Kasumi-1 (cell line): ENCODE data around the gene AMIGO1.

Source experiments
- DNase-seq, 2 experiments: peaks; one replicate each; lab custom pipeline; 2025; lab: John Stamatoyannopoulos, UW

AMIGO1 gene

DNA sequence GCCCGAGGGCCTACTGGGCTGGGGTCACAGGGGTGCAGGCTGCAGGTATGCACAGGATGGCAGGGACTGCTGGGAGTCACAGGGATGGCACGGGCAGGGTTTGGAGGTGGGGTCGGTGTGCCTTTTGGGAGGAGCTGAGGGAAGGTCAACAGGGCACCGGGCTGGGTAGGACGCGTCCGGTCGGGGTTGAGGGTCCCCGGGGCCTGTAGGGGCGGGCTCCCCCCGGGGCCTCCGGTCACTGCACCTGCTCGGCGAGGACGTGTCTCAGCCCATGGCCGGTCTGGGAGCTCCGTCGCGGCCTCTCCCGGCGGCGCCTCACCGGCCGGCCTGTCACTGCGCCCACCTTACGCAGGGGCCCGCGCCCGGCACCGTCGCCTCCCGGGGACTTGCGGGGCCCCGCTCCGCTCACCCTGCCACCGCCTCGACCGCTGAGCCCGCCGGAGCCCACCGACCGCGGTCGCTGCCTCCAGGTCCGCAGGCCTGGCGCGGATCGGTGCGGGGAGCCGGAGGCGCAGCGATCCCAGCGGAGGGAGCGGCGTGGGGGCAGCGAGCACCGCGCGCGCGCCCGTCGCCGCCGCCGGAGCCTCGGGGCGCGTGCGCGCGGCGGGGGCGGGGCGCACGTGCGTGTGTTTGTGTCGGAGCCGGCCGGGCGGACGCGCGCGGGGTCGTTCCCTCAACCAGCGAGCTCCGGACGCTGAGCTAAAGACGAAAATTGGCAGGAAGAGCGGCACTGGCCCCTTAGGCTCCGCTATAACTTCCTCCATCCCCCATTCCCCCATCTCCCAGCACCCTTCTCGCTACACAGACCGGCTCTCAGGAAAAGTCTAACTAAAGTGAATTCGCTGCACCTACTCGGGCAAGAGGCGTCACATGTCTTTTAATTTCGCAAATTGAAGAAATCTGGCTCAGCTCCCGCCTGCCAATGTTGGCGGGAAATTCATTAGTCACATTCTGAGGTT, at the start of gene AMIGO1:
TSS of gene AMIGO1 (minus strand) at position 552 of the 959 bp plus-strand sequence. CDS start 815 bp downstream, outside the sequence.
- peak; percentile 50 to 55 for DNase-seq

DNA sequence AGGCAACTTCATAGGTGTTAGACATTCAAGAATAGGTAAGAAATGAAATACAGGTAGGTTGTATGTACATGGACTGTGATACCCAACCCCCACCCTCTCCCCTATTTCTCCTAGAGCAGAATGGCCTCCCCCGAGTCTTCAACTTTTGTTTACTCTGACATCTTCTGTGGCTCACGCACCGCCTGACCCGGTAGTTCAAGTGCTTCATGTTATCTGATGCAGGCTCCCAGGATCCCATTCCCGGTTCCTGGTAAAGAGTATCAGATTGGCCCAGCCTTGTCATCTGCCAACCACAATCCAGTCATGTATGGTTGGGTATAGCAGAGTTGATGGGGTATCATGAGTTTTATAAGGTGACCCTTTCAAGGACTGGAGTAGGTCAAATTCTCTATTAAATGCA, 48.0 kb upstream of the AMIGO1 start:
- DNase-seq = no peak

GRCh38 chr1:109556563-109556962, 47.0 kb upstream of the AMIGO1 start:
- no peak for DNase-seq

DNA sequence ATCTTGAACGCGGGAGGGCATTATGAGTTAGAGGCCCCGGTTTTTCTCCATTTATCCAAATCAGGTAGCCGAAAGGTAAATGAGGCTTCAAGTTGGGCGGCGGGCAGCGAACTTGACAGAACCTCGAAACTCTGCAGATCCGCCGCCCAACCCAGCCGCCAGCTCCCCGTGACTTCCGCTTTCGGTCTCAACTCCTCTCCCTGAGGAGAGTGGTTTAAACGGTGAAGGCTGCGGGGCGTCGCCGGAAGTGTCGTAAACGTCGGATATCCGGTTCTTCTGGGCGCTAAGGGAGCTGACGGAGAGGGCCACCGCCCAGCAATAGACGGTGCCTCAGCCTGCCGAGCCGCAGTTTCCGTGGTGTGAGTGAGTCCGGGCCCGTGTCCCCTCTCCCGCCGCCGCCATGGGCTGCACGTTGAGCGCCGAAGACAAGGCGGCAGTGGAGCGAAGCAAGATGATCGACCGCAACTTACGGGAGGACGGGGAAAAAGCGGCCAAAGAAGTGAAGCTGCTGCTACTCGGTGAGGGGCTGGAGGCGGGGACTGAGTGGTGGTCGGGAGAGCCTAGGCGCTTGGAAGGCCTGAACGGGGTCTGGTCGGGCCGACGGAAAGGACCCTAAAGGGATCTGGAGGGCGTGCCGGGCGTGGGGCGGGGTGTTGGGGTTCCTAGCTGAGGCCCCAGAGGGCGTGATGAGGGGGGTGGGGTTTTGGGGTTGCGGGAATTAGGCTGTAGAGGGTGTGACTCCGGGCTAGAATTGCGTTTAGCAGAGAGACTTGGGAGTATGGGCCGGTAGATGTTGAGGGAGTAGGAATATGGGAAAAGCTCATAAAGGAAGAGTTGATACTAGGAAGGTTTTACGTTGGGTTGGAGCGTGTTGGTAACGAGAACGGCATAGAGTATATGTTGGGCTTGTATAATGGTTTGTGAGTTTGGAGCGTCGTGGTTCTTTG, 39.1 kb upstream of the AMIGO1 start, which contains the start of gene GNAI3:
TSS of gene GNAI3 (plus strand) at position 295 of the 947 bp plus-strand sequence. CDS start at position 401, 106 bp downstream.
- peak; percentile 97 for DNase-seq

DNA sequence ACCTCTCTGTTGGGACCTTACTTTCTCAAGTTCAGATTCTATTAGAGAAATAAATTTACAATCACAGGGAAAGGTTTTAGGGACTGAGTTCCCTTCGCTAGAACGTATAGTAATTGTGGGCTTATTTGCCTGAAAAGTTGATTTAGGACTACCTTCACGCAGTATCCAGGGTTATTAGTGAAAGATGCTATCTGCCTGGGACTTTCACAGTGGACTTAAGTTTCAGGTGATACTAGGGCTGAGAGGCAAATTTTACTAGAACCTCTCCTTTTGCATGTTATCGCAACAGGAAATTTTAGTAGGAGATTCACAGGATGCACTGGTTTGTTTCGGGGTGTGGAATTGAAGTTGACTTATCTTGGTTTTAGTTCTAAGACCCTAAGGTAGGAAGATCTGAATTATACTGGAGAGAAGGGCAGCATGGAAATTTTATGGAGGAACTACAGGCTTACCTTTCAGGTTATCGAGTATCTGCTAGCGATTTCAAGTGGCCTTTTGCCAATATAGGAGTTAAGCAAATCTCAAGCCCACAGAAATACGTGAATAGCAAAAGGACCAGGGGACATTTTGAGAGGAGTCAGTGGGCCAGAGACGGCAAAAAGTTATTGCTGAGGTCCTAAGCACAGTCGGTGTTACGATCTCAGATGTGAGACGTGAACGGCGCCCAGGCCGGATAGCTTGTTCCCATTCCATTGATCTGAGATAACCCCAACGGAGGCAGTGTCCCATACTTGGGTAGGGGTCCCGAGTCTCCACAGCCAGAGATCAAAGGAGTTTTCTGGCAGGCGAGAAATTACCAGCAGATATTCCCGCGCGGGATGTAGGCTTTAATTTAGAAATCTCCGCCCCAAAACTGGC, 38.2 kb upstream of the AMIGO1 start:
- DNase-seq = peak; percentile 25 to 41

- DNase-seq = peak; percentile 95 to 96
Observed at GRCh38 chr1:109546311-109547109, 37.0 kb upstream of the AMIGO1 start.

DNA sequence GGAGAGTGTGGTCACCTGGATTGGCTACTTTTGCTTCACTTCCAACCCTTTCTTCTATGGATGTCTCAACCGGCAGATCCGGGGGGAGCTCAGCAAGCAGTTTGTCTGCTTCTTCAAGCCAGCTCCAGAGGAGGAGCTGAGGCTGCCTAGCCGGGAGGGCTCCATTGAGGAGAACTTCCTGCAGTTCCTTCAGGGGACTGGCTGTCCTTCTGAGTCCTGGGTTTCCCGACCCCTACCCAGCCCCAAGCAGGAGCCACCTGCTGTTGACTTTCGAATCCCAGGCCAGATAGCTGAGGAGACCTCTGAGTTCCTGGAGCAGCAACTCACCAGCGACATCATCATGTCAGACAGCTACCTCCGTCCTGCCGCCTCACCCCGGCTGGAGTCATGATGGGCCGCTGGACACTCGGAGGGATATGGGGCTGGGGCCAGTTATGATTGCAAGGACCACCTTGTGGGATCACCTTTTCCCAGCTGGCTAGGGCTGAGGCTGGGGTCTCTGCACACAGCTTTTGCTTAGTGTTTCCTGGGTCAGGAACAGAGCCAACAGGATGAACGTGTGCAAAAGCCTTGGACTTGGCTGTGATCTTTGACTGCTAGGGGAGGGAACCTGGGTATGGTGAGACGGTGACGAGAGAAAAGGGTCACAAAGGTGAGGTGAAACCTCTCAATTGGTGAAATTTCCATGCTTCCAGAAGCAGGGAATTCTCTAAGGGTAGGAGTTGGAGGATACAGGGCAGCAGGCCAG, 34.6 kb upstream of the AMIGO1 start:
- DNase-seq = no peak

DNA sequence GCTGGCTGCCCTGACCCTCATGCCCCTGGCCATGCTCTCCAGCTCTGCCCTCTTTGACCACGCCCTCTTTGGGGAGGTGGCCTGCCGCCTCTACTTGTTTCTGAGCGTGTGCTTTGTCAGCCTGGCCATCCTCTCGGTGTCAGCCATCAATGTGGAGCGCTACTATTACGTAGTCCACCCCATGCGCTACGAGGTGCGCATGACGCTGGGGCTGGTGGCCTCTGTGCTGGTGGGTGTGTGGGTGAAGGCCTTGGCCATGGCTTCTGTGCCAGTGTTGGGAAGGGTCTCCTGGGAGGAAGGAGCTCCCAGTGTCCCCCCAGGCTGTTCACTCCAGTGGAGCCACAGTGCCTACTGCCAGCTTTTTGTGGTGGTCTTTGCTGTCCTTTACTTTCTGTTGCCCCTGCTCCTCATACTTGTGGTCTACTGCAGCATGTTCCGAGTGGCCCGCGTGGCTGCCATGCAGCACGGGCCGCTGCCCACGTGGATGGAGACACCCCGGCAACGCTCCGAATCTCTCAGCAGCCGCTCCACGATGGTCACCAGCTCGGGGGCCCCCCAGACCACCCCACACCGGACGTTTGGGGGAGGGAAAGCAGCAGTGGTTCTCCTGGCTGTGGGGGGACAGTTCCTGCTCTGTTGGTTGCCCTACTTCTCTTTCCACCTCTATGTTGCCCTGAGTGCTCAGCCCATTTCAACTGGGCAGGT, 33.9 kb upstream of the AMIGO1 start:
- DNase-seq = no peak

GRCh38 chr1:109542657-109543056, 33.1 kb upstream of the AMIGO1 start:
- DNase-seq = no peak

DNA sequence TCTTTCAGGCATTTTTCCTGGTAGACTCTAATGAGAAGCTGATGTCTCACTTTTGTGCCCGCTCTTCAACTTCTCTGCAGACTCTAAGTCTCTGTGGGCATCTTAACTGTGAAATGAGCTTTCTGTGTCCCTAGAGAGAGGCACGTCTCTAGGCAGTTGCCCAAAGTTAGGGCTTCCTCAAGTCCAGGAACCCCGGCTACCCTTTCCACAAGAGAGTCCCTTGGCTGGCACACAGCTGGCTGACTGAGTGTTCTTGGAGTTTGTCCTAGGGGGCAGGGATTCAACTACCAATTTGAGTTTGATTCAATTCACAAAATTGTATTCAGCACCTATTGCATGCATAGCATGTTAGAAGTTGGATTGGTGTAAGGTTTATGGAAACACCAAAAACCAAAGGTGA, 31.6 kb upstream of the AMIGO1 start:
- DNase-seq = no peak

GRCh38 chr1:109539676-109540075, 30.1 kb upstream of the AMIGO1 start, which contains the start of gene GPR61:
GPR61 (plus strand) TSS chr1:109539872; CDS start chr1:109543023, 3,151 bp downstream.
- no peak for DNase-seq

- no peak for DNase-seq
Observed at GRCh38 chr1:109538827-109539555, 29.5 kb upstream of the AMIGO1 start.

- DNase-seq = no peak
Observed at GRCh38 chr1:109537450-109538178, 28.1 kb upstream of the AMIGO1 start.

DNA sequence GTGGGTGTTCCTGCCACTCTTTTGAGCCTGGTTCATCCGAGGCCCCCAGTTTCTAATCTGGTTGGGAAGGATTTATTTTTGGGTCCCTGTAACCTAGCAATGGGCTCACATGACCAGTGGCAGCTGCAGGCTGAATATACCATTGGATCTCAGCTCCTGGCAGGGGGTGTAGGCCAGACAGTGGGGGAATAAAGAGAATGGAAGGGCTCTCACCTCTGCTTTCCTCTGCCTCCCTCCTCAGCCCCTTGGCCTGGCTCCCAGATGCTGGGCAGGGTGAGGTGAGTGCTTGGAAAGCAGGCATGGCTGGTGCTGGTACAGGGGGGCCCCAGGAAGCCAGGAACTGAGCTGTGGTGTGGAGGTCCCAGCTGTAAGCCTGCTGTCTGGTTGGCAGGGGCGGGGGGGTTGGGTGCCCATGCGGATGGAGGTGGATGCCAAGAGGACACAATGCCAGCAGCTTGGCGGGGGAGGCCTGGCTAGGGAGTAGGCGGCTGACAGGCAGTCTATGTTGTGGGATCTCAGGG, 26.5 kb upstream of the AMIGO1 start:
- no peak for DNase-seq

DNA sequence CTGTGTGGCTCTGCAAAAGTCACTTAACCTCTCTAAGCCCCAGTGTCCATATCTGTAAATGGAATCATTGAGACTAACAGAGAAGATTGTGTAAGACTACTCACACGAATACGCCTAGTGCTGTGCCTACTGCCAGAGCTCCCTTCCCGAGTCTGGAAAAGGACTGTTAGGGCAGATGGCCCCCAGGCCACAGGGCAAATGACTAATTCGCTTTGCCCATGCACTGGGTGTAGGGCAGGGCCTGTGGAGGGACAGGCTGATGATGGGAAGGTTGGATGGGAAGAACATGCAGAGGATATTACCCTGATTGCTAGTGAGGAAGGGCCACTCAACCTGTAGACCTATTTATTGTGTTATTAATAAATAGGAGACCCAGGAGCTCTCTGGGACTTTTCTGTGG, 26.0 kb upstream of the AMIGO1 start:
- DNase-seq = no peak

GRCh38 chr1:109534307-109534858, 24.9 kb upstream of the AMIGO1 start:
- DNase-seq = no peak
